ENCODE results near the gene NTMT1.

Gene NTMT1

DNA sequence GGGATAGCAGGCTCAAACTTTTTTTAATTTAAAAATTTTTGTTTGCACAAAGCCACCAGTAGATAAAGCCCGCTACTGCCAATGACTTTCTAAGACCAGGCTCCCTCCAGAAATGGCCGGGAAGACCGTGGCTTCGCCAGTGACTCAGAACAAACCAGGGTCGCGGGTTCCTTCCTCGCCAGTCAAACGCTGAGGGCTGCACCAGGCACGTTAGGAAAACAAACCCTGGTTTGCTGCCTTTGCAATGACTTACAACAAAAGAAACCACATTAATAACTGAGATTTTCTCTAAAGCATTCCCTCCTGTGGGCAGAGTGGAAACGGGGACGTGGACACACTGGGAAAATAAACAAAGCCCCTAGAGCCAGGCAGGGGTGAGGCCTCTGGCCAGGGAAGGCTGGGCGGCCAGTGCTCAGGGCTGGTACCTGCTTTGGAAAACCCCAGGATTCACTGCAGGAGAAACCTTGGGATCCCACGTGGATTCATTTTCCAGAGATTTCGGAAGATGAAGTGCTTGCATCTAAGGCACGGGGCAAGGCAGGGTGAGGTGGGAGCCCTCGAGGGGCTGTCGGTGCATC lies 43.3 kb downstream of the NTMT1 start:
- peaks cover 7 to 38% (median 26%) of the 10 kb centered on the region in 10 experiments; a peak in 16 of 20 replicates for H3K4me1 ChIP-seq
- H3K9me3 ChIP-seq (replicated peaks in 1 of 11) = no peaks in the 10 kb centered on the region
- H3K27ac ChIP-seq = no peak overlapping the region
- no peaks in the 10 kb centered on the region; a peak in 2 of 22 replicates for H4K20me1 ChIP-seq
- no peaks in the 10 kb centered on the region for H3K36me3 ChIP-seq
- H3K9ac ChIP-seq = no peak overlapping the region
- no peak for TF ChIP-seq Cebpa-rat (IDR thresholded peaks at IDR 0.05)
- no peak overlapping the region for H3K4me3 ChIP-seq
- peak overlapping the region in 8 of 11 experiments; percentile 3 to 60 (median 34); a peak in 13 of 22 replicates for H3K4me2 ChIP-seq
- H3K27me3 ChIP-seq = peaks cover 28 to 58% (median 51%) of the 10 kb centered on the region in 11 experiments

DNA sequence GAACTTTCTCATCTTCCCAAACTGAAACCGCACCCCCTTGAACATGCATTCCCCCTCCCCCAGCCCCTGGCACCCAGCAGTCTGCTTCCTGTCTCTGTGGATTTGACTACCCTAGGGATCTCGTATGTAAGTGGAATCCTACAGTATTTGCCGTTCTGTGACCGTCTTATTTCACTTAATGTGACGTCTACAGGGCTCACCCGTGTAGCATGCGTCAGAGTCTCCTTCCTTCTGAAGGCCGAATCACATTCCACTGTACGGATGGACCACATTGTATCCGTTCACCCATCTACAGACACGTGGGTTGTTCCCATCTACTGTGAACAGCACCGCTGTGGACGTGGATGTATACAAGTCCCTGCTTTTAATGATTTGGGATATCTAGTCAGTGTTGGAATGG lies 44.0 kb downstream of the NTMT1 start:
- Histone ChIP-seq H3K27ac (no peak overlapping the region), H3K4me1 (peaks cover 7 to 38% (median 26%) of the 10 kb centered on the region in 10 experiments; a peak in 16 of 20 replicates), H3K36me3 (no peaks in the 10 kb centered on the region), H3K9ac (no peak overlapping the region), H3K4me2 (peak overlapping the region in 9 of 11 experiments; percentile 3 to 60 (median 33); a peak in 11 of 22 replicates), H3K4me3 (no peak overlapping the region), H4K20me1 (no peaks in the 10 kb centered on the region; a peak in 2 of 22 replicates), H3K27me3 (peaks cover 21 to 51% (median 44%) of the 10 kb centered on the region in 11 experiments), H3K9me3 (replicated peaks in 1 of 11) (no peaks in the 10 kb centered on the region)
- TF ChIP-seq Cebpa-rat (IDR thresholded peaks at IDR 0.05) = no peak

DNA sequence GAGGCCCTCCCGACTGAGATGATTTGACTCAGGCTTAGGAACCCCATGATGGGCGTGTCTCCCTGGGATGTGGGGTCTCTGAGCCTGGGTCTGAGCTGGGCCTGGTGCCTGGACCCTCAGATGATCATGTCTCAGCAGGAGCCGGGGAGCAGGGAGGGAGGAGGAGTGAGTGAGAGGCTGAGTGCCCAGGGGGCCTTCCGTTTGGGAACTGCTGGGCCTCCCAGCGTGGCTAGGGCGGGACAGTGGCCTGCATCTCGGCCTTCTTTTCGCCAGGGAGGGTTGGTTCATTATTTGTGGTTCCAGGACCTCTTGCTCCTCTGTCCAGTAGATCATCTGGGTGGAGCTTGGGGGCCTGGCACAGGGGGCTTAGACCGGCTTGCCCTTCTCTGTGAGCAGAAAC lies 45.1 kb downstream of the NTMT1 start:
- Histone ChIP-seq H4K20me1 (no peaks in the 10 kb centered on the region; a peak in 2 of 22 replicates), H3K9ac (0 out of 22 replicates have a peak overlapping the region, but pooled peaks of 1 of the 11 experiments have one; percentile 16), H3K9me3 (replicated peaks in 1 of 11) (no peaks in the 10 kb centered on the region), H3K27me3 (peaks cover 11 to 45% (median 33%) of the 10 kb centered on the region in 11 experiments), H3K4me3 (no peak overlapping the region), H3K27ac (no peak overlapping the region), H3K4me2 (peak overlapping the region in 8 of 11 experiments; percentile 8 to 60 (median 44); a peak in 12 of 22 replicates), H3K36me3 (no peaks in the 10 kb centered on the region), H3K4me1 (peaks cover 7 to 36% (median 26%) of the 10 kb centered on the region in 10 experiments; a peak in 16 of 20 replicates)
- TF ChIP-seq Cebpa-rat (IDR thresholded peaks at IDR 0.05) = no peak

DNA sequence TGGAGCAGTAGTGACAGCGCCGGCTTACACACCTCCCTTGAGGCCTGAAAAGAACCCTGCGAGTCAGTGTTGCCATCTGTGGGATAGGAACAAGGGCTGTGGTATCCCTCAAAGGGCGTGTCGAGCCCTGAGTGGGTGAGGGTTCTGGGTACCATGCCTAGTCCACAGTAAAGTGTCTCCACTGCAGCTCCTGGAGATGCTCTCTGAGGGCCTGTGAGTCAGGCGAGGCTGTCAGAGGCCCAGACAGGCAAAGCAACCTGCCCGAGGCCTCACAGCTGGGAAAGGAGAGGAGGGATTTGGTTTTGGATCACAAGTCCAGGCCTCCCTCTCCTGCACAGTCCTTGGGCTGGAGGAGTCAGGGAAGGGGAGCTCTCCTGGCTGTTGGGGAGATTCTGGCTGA lies 45.6 kb downstream of the NTMT1 start:
- Histone ChIP-seq H3K36me3 (no peaks in the 10 kb centered on the region), H3K9ac (0 out of 22 replicates have a peak overlapping the region, but pooled peaks of 1 of the 11 experiments have one; percentile 16), H3K9me3 (replicated peaks in 1 of 11) (no peaks in the 10 kb centered on the region), H3K4me3 (no peak overlapping the region), H3K4me2 (peak overlapping the region in 8 of 11 experiments; percentile 8 to 60 (median 44); a peak in 11 of 22 replicates), H3K4me1 (peaks cover 7 to 36% (median 26%) of the 10 kb centered on the region in 10 experiments; a peak in 16 of 20 replicates), H3K27ac (no peak overlapping the region), H4K20me1 (no peaks in the 10 kb centered on the region; a peak in 2 of 22 replicates), H3K27me3 (peaks cover 8 to 45% (median 30%) of the 10 kb centered on the region in 11 experiments; a peak in 21 of 22 replicates)
- no peak for TF ChIP-seq Cebpa-rat (IDR thresholded peaks at IDR 0.05)

DNA sequence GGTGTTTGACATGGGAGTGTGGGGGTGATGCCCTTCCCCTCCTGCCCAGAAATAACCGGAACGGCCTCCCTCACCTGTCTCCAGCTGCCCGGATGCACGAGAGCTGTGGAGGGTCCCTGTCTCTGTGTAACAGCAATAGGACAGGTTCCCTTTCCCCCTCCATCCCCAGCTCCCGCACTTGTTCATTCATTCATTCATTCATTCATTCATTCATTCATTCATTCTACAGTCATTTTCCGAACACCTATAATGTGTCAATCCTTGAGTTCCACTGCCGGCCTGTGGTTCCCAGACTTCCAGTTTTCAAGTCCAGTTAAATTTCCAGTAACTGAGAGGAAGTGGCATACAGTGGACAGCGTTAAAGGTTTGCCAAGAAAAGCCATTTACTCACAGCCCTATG lies 46.7 kb downstream of the NTMT1 start:
- TF ChIP-seq Cebpa-rat (IDR thresholded peaks at IDR 0.05) = no peak
- H3K4me1 ChIP-seq = peaks cover 7 to 36% (median 26%) of the 10 kb centered on the region in 10 experiments; a peak in 16 of 20 replicates
- H3K4me3 ChIP-seq = no peak overlapping the region
- peaks cover 6 to 35% (median 19%) of the 10 kb centered on the region in 11 experiments; a peak in 19 of 22 replicates for H3K27me3 ChIP-seq
- no peak overlapping the region for H3K4me2 ChIP-seq
- H4K20me1 ChIP-seq = no peaks in the 10 kb centered on the region; a peak in 2 of 22 replicates
- H3K27ac ChIP-seq = no peak overlapping the region
- H3K9ac ChIP-seq = no peak overlapping the region
- no peaks in the 10 kb centered on the region for H3K9me3 ChIP-seq (replicated peaks in 1 of 11)
- H3K36me3 ChIP-seq = no peaks in the 10 kb centered on the region

DNA sequence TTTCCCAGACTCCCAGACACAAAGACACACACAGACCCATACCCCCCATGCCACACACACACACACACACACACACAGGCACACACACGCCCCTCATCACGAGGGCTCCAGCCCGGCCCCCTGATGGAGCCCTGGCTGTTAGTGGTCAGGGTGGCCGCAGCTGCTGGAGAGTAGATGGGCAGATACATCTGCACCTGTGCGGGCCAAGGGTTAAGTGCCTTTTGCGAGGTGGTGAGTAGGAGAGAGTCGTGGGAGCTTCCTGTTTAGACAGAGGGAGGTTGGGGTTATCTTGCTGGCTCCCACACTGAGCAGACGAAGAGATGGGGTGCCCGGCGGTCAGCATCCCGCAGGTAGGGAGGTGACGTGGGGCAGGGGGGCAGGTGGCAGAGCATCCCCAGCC lies 47.6 kb downstream of the NTMT1 start:
- no peak overlapping the region for H3K4me3 ChIP-seq
- no peaks in the 10 kb centered on the region for H3K9me3 ChIP-seq (replicated peaks in 1 of 11)
- no peak for TF ChIP-seq Cebpa-rat (IDR thresholded peaks at IDR 0.05)
- H3K9ac ChIP-seq = no peak overlapping the region
- H3K36me3 ChIP-seq = no peaks in the 10 kb centered on the region
- H4K20me1 ChIP-seq = no peaks in the 10 kb centered on the region; a peak in 2 of 22 replicates
- peaks cover 0 to 35% (median 10%) of the 10 kb centered on the region in 11 experiments; a peak in 11 of 22 replicates for H3K27me3 ChIP-seq
- H3K27ac ChIP-seq = no peak overlapping the region
- no peak overlapping the region for H3K4me2 ChIP-seq
- peaks cover 7 to 36% (median 26%) of the 10 kb centered on the region in 10 experiments; a peak in 16 of 20 replicates for H3K4me1 ChIP-seq

DNA sequence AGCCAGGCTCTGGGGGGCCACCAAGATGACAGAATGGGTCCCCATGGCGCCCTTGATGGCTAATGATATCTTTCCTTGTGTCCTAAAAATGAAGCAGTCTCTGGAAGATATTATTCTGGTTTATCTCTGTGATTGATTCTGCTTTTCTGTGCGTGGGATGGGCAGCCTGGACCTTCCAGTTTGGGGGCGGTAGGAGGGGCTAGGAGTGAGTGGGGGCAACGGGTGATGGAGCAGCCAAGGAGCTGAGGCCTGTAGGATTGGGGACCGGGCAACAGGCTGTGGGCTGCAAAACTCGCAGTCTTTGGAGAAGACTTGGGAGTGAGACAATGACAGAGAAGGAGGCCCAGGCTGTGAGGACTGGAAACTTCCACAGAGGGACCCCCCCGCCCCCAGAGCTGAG lies 48.3 kb downstream of the NTMT1 start:
- peaks cover 7 to 30% (median 22%) of the 10 kb centered on the region in 10 experiments; a peak in 16 of 20 replicates for H3K4me1 ChIP-seq
- H3K4me3 ChIP-seq = no peak overlapping the region
- no peaks in the 10 kb centered on the region for H3K36me3 ChIP-seq
- H3K27ac ChIP-seq = no peak overlapping the region
- peaks cover 0 to 35% (median 4%) of the 10 kb centered on the region in 11 experiments; a peak in 12 of 22 replicates for H3K27me3 ChIP-seq
- no peaks in the 10 kb centered on the region for H3K9me3 ChIP-seq (replicated peaks in 1 of 11)
- no peak for TF ChIP-seq Cebpa-rat (IDR thresholded peaks at IDR 0.05)
- no peaks in the 10 kb centered on the region; a peak in 2 of 22 replicates for H4K20me1 ChIP-seq
- no peak overlapping the region for H3K9ac ChIP-seq
- H3K4me2 ChIP-seq = no peak overlapping the region; a peak in 1 of 22 replicates

DNA sequence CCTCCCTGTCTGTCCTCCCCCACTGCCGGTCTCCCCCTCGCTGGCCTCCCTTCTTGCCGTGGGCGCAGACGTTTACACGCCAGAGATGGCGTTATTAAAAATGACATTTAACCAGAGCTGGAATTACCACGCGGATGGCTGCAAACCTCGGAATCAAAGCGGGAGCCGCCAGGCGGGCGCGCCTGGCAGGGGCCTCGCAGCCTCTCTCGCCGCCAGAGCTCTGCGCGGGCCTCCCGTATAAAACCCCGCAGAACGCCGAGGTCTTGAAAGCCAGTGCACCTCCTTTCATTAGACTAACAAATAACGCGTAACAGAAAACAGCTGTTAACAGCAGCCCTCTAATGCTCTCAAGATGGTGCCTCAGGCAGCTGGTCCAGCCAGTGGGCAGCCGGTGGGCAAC lies 49.7 kb downstream of the NTMT1 start:
- Histone ChIP-seq H3K27me3 (peaks cover 0 to 35% (median 0%) of the 10 kb centered on the region in 11 experiments; a peak in 10 of 22 replicates), H3K9me3 (replicated peaks in 1 of 11) (no peaks in the 10 kb centered on the region), H3K4me2 (no peak overlapping the region), H3K9ac (no peak overlapping the region), H3K4me3 (no peak overlapping the region), H4K20me1 (no peaks in the 10 kb centered on the region; a peak in 2 of 22 replicates), H3K36me3 (no peaks in the 10 kb centered on the region), H3K4me1 (peaks cover 0 to 16% (median 10%) of the 10 kb centered on the region in 10 experiments; a peak in 14 of 20 replicates), H3K27ac (no peak overlapping the region)
- no peak for TF ChIP-seq Cebpa-rat (IDR thresholded peaks at IDR 0.05)

DNA sequence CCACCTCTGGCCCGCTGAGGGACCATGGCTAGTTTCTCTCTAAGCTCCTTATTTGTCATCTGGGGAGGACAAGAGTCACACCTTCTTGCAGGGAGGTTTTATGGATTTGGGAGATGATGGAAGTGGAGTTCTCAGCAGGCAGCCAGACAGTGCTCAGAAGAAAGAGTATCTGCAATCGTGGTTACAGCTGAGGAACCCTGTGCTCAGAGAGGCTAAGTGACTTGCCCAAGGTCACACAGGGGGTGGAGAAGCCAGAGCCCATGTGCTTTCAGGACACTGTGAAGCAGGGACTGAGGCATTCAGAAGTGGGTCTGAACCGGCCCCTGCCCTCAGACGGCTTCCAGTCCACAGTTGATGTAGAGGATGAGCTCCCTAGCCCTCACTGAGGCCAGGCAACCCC lies 50.3 kb downstream of the NTMT1 start:
- no peak for TF ChIP-seq Cebpa-rat (IDR thresholded peaks at IDR 0.05)
- H3K27ac ChIP-seq = no peak overlapping the region
- H3K4me1 ChIP-seq = peaks cover 0 to 9% (median 4%) of the 10 kb centered on the region in 10 experiments; a peak in 12 of 20 replicates
- no peaks in the 10 kb centered on the region for H3K9me3 ChIP-seq (replicated peaks in 1 of 11)
- no peaks in the 10 kb centered on the region; a peak in 2 of 22 replicates for H4K20me1 ChIP-seq
- H3K27me3 ChIP-seq = peaks cover 0 to 35% (median 0%) of the 10 kb centered on the region in 11 experiments; a peak in 10 of 22 replicates
- no peak overlapping the region for H3K4me3 ChIP-seq
- no peak overlapping the region for H3K9ac ChIP-seq
- no peak overlapping the region for H3K4me2 ChIP-seq
- no peaks in the 10 kb centered on the region for H3K36me3 ChIP-seq
